ENCODE results near the gene C1orf35.

The C1orf35 gene

DNA sequence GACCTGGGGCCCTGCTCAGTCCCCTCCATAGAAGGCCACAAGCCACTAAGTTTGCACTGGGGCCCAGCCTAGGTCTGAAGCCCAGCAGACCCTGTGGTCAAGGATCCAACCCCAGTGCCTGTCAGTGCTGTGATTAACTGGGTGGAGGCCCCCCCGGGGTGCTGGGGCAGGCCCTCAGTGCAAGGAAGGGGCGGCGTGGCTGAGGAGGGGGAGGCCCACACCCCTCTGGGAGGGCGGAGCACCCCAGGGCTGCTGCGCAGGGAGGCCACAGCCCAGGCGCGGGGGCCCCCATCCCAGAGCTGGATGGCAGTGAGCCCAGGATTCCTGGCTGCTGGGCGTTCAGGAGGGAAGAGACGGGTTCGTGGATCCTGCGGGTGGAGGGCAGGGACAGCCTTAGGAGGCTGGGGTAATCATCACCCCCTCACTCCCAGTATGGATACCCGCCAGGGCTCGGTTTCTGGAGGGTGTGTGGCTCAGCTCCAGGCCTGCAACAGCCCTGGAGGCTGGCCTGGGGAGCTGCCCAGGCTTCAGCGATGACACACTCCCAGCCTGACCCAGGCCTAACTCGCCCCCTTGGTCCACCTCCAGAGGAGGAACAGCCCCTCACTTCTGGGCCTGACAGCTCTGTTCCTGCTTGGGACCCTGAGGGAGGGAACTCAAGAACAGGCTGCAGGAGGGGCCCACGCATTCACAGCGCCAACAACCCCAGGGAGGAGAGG is 47.5 kb upstream of the C1orf35 start:
- ATAC-seq, result peak; percentile 72
- TF ChIP-seq GLIS3 (CRISPR knock-in tag; IDR thresholded peaks at IDR 0.05) (no peak), CREB5 (CRISPR knock-in tag; IDR thresholded peaks at IDR 0.05; ENCODE audit: low read depth) (no peak), CSDC2 (CRISPR knock-in tag; IDR thresholded peaks at IDR 0.05) (no peak), ISL1 (CRISPR knock-in tag; IDR thresholded peaks at IDR 0.05) (no peak)

DNA sequence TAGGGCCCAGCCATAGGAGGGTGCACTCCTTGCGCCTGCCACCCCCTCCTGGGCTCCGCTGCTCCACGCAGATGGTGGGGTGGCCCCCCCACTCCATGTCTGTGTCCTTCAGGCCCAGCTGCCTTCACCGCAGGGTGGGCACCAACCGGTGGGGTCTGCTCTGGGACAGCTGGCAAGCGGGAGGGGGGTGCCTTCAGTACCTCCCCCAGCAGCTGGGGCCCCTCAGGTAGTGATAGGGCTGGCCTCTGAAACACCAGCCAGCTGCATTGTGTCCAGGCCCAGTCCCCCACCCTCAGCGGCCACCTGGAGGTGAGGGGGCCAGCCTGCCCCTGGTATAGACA is 47.0 kb upstream of the C1orf35 start:
- no peak for TF ChIP-seq CSRNP3 (CRISPR knock-in tag; IDR thresholded peaks at IDR 0.05)
- no peak for TF ChIP-seq ZNF8 (CRISPR knock-in tag; IDR thresholded peaks at IDR 0.05)
- TF ChIP-seq ZFP3 (CRISPR knock-in tag; IDR thresholded peaks at IDR 0.05), result no peak
- no peak for TF ChIP-seq PPARA (CRISPR knock-in tag; IDR thresholded peaks at IDR 0.05; ENCODE audit: borderline replicate concordance)
- TF ChIP-seq ESRRG (CRISPR knock-in tag; IDR thresholded peaks at IDR 0.05), result no peak
- TF ChIP-seq TSHZ2 (CRISPR knock-in tag; IDR thresholded peaks at IDR 0.05), result no peak
- no peak for TF ChIP-seq ZNF70 (CRISPR knock-in tag; IDR thresholded peaks at IDR 0.05)
- TF ChIP-seq RARB (CRISPR knock-in tag; IDR thresholded peaks at IDR 0.05), result no peak
- no peak for TF ChIP-seq ZNF565 (CRISPR knock-in tag; conservative IDR thresholded peaks at IDR 0.05; ENCODE audit: low read depth)
- TF ChIP-seq CSDC2 (CRISPR knock-in tag; IDR thresholded peaks at IDR 0.05), result no peak
- TF ChIP-seq CREB5 (CRISPR knock-in tag; IDR thresholded peaks at IDR 0.05; ENCODE audit: low read depth), result no peak
- no peak for TF ChIP-seq TOX (CRISPR knock-in tag; IDR thresholded peaks at IDR 0.05; ENCODE audit: borderline replicate concordance)
- no peak for TF ChIP-seq SNAI2 (CRISPR knock-in tag; IDR thresholded peaks at IDR 0.05)
- peak; percentile 5 for ATAC-seq

DNA sequence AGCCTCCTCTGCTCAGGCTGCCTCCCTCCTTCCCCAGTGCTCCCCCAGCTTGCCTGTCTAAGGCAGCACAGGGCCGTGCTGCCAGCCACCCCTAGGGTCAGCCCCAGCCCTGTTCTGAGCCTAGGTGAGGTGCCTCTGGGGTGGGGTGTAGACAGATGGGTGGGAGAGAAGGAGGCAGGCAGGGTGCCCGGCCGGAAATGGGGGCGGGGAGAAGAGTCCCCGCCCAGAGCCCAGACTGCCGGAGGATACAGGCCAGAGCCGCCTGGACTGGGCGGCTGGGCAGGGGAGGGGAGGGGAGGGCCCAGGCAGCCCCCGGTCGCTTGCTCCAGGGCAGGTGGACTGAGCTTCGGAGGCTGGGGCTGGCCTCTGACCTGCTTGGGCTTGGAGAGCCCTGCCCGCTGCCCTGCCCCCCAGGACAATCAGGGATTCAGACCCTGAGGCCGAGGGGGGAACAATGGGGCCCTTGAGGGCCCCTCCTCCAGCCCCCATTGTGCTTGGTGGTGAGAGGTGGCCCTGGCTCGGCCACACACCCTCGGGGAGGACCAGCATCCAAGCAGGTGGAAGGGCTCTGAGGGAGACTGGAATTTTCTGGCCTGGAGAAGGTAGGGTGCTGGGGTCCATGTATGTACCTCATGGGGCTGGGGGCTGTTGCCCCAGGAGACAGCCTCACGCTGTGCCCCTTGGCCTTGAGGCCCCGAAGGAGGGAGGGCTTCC is 46.4 kb upstream of the C1orf35 start, which contains the start of gene GJC2:
TSS of gene GJC2 (plus strand) at position 525 of the 714 bp plus-strand sequence. CDS start 7,829 bp downstream, outside the sequence.
- peak; percentile 5 for ATAC-seq
- TF ChIP-seq ESRRG (CRISPR knock-in tag; IDR thresholded peaks at IDR 0.05), result no peak
- TF ChIP-seq TOX (CRISPR knock-in tag; IDR thresholded peaks at IDR 0.05; ENCODE audit: borderline replicate concordance), result no peak
- no peak for TF ChIP-seq POU6F1 (CRISPR knock-in tag; IDR thresholded peaks at IDR 0.05; ENCODE audit: borderline replicate concordance, low read depth)
- no peak for TF ChIP-seq PPARA (CRISPR knock-in tag; IDR thresholded peaks at IDR 0.05; ENCODE audit: borderline replicate concordance)
- TF ChIP-seq GLIS3 (CRISPR knock-in tag; IDR thresholded peaks at IDR 0.05), result no peak
- TF ChIP-seq RARB (CRISPR knock-in tag; IDR thresholded peaks at IDR 0.05), result no peak

GRCh38 chr1:228148935-228149405 is 45.8 kb upstream of the C1orf35 start:
- no peak for ATAC-seq
- TF ChIP-seq ISL1 (CRISPR knock-in tag; IDR thresholded peaks at IDR 0.05), result no peak
- TF ChIP-seq GLIS3 (CRISPR knock-in tag; IDR thresholded peaks at IDR 0.05), result no peak
- no peak for TF ChIP-seq ARNTL (CRISPR knock-in tag; IDR thresholded peaks at IDR 0.05; ENCODE audit: borderline replicate concordance, low read depth)
- TF ChIP-seq ZFP3 (CRISPR knock-in tag; IDR thresholded peaks at IDR 0.05), result no peak
- no peak for TF ChIP-seq TCF4 (CRISPR knock-in tag; IDR thresholded peaks at IDR 0.05; ENCODE audit: borderline replicate concordance)
- no peak for TF ChIP-seq TSHZ2 (CRISPR knock-in tag; IDR thresholded peaks at IDR 0.05)
- TF ChIP-seq TOX (CRISPR knock-in tag; IDR thresholded peaks at IDR 0.05; ENCODE audit: borderline replicate concordance), result no peak
- TF ChIP-seq PPARA (CRISPR knock-in tag; IDR thresholded peaks at IDR 0.05; ENCODE audit: borderline replicate concordance), result no peak
- no peak for TF ChIP-seq POU6F1 (CRISPR knock-in tag; IDR thresholded peaks at IDR 0.05; ENCODE audit: borderline replicate concordance, low read depth)
- no peak for TF ChIP-seq BACH2 (CRISPR knock-in tag; IDR thresholded peaks at IDR 0.05; ENCODE audit: borderline replicate concordance)
- TF ChIP-seq ZNF70 (CRISPR knock-in tag; IDR thresholded peaks at IDR 0.05), result no peak
